GM18861 (cell line): ENCODE measurements around the gene HUS1B.

Source experiments
- ATAC-seq: cut with Tn5 transposase; IDR thresholded peaks from one replicate; pipeline ENCODE4 v1.9.1; 2021; ENCODE audit not compliant: unreplicated experiment

Gene HUS1B

GRCh38 chr6:624979-625378, 31.9 kb downstream of the HUS1B start:
- no peak for ATAC-seq

GRCh38 chr6:622462-622861, 34.4 kb downstream of the HUS1B start:
- no peak for ATAC-seq

GRCh38 chr6:621931-622330, 35.0 kb downstream of the HUS1B start:
- no peak for ATAC-seq

DNA sequence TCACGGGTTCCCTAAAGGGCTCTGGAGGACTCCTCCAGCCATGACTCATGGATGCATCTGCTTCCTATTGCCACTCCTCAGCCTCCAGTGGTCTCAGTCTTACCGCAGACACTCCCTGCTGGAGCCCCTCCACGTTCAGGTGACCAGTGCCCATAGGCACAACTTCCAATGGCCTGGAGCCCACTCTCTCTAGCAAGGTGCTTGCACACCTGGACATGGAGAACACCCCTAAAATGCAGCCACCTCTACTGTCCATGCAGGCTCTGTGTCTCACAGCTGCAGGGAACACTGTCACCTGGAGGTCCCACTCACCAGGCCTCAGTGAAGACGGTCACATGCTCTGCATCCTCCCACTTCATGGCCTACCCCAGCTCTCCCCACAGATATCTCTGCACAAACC, 36.0 kb downstream of the HUS1B start:
- no peak for ATAC-seq

- no peak for ATAC-seq
Measured at GRCh38 chr6:620166-620565, 36.7 kb downstream of the HUS1B start.

DNA sequence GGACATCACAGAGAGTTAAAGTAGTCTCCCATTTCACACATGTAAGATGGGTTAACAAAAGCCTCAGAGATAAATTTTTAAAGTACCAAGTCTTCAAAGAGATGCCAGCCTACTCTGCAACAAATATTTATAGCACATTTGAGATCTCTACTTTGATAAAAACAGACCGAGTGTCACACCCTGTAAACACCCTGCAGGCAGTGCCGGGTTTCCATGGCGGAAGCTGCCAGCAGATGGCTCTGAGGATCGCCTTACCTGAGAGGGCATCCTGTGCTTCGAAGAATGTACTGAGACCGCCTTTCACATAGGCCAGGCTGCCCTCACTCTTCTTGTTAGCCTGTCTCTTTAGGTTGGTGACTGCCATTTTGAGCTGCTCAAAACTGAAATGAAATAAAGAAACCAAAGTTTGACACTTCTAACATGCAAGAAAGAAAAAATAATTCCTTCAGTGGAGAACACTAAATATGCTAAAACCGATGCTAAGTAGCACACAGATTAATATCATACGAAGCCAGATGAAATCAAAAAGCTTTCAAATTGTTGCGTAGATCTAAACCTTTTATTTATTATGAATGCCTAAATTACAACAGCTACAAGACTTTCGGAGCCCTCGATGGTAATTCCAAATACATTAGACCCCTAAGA, 39.3 kb downstream of the HUS1B start:
- no peak for ATAC-seq

GRCh38 chr6:613981-614380, 42.9 kb downstream of the HUS1B start:
- ATAC-seq: no peak

- no peak for ATAC-seq
Measured at GRCh38 chr6:611928-612327, 45.0 kb downstream of the HUS1B start.

- no peak for ATAC-seq
Measured at GRCh38 chr6:610882-611281, 46.0 kb downstream of the HUS1B start.

DNA sequence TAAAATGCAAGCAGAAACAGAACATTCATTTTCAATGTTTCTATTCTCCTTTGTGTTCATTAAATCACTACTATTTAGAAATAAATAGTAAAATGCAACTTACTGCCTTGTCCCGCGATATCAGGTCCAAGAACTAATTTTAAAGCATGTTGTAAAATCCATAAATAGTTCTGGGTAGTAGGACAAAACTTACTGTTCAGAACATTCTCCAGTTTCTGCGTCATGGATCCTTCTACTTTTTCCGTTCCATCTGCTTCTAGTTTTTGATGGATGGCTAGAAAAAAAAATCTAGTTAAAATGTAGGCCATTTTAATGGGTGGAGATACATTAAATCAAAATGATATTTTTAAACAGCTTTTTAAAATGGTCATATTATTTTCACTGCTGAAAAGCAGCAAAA, 47.0 kb downstream of the HUS1B start:
- ATAC-seq: no peak

- ATAC-seq: no peak
Measured at GRCh38 chr6:606829-607379, 50.0 kb downstream of the HUS1B start.
